Astrocyte of the cerebellum (primary cell): ENCODE data around the gene TIFAB.

Experiments used
- DNase-seq: peaks from one replicate; pipeline ENCODE4 v3.0.0-alpha.2; 2011; ENCODE audit warnings: low read depth
- H3K4me3 ChIP-seq: 2 replicates; pipeline ENCODE4 v1.5.1; 2011; ENCODE audit warnings: mild to moderate bottlenecking, low read depth, low read length, moderate library complexity
- in situ Hi-C: cut with HindIII; loops from 2 replicates; pipeline ENCODE4 v1.10.0; 2017; ENCODE audit warnings: low sequenced_read_pairs
- TF ChIP-seq, protein P1 (sequence below): IDR thresholded peaks from 2 replicates; pipeline ENCODE4 v1.5.1; 2012; ENCODE audit warnings: low read length, low read depth, moderate library complexity, mild to moderate bottlenecking; ENCODE audit errors: missing control alignments

The TIFAB gene

DNA sequence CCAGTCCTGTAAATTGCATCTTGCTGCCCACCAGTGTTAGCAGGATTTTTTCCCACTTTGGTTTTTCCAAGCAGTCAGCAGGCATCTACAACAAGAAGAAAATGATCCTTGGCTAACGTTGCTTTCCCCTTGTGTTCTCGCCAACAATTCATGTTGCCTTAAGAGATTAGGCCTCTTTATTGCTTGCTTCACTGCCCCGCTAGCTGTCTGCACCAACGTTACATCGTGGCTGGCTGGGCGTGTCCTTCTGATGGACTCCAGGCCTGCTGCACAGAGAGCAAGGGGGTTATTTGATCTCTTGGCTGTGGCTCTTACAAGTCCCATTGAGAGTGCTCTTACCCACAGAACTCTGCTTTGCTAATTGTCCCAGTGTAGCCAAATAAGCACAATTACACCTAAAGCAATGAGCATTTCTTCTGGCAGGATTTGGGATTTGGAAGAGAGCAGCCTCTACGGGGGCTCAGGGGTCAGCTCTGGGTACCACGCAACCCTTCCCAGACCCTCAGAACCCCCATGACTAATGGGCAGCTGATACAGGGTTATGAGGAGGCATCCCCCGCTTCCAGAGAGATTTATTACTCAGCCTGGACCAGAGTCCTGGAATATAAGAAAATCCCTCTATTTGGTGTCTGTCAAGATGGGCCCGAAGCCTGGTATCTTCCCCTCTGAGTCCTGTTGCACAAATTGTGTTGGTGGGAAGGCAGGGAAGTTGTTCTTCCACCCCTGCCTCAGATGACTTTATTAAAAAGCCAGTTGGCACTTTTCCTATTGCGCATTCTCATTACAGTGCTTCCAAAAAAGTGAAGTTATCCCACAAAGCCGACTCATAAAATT is 22.6 kb downstream of the TIFAB start:
- H3K4me3 ChIP-seq, result no peak overlapping the region
- DNase-seq, result no peak
- TF ChIP-seq, protein P1, sequence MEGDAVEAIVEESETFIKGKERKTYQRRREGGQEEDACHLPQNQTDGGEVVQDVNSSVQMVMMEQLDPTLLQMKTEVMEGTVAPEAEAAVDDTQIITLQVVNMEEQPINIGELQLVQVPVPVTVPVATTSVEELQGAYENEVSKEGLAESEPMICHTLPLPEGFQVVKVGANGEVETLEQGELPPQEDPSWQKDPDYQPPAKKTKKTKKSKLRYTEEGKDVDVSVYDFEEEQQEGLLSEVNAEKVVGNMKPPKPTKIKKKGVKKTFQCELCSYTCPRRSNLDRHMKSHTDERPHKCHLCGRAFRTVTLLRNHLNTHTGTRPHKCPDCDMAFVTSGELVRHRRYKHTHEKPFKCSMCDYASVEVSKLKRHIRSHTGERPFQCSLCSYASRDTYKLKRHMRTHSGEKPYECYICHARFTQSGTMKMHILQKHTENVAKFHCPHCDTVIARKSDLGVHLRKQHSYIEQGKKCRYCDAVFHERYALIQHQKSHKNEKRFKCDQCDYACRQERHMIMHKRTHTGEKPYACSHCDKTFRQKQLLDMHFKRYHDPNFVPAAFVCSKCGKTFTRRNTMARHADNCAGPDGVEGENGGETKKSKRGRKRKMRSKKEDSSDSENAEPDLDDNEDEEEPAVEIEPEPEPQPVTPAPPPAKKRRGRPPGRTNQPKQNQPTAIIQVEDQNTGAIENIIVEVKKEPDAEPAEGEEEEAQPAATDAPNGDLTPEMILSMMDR, result no peak
- in situ Hi-C loops, result no loop called here

- H3K4me3 ChIP-seq, result no peak overlapping the region
- TF ChIP-seq, protein P1, result no peak
- in situ Hi-C loops, result no loop called here
- no peak for DNase-seq
These were observed 23.6 kb downstream of the TIFAB start for GRCh38 chr5:135428586-135428985.

DNA sequence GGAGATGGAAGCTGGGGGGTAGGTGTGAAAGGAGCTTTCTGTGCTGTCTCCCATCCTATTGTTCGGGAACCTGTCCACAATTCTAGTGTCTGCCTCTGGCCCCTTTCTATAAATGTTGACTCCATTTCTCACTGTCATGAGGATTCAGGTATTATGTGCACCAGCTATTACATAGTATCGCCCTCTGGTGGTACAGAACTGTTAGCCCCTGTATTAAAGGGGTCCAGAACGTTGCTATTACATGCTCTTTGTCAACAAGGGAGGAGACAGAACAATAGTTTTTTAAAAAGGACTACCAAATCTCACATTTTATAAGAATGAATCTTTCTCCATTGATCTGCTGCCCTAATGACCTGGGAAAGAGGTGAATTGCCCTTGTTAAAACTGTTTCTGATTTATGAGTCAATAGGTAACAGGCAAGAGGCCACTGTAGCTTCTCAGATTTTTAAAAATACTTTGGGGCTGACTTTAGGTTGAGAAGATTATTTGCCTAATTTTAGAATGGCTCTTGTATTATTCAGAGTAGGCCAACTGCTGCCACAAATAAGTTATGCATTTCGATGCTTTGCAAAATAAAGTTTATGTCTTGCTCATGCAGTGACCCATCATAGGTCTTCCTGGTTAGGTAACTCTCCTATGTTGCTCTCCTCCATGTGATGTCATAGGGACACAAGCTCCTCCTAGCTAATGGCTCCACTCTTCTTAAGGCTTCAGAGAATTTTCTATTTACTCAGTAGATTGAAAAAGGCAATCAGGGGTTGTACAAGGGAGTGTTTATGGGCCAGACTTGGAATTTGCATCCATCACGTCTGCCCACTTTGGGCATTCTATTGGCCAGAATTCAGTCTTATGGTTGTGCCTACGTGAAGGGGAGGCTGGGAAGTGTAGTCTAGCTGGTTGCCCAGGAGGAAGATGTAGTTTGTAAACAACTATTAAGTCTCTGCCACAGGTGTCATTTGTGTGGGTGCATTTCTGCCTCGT is 25.8 kb downstream of the TIFAB start:
- TF ChIP-seq, protein P1, result peak; percentile 78
- DNase-seq, result no peak
- no peak overlapping the region for H3K4me3 ChIP-seq
- in situ Hi-C loops, result no loop called here

- TF ChIP-seq, protein P1, result no peak
- in situ Hi-C loops, result no loop called here
- no peak overlapping the region for H3K4me3 ChIP-seq
- DNase-seq, result no peak
These were observed 26.5 kb downstream of the TIFAB start for GRCh38 chr5:135425641-135426040.

DNA sequence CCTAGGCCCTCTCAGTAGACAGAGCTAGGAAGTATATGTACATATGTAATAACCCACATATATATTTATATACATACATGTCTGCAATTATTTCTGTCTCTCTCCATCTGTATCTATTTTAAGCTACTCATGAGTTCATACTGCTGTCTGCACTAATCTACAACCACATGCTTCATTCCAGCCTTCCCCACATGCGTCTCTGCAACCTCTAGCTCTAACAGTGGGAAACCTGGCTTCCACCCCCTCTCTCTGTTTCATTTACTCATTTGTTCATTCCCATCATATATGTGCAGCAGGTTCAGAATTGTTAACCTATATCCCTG is 28.3 kb downstream of the TIFAB start:
- no peak overlapping the region for H3K4me3 ChIP-seq
- DNase-seq, result no peak
- in situ Hi-C loops, result no loop called here
- TF ChIP-seq, protein P1, result no peak

DNA sequence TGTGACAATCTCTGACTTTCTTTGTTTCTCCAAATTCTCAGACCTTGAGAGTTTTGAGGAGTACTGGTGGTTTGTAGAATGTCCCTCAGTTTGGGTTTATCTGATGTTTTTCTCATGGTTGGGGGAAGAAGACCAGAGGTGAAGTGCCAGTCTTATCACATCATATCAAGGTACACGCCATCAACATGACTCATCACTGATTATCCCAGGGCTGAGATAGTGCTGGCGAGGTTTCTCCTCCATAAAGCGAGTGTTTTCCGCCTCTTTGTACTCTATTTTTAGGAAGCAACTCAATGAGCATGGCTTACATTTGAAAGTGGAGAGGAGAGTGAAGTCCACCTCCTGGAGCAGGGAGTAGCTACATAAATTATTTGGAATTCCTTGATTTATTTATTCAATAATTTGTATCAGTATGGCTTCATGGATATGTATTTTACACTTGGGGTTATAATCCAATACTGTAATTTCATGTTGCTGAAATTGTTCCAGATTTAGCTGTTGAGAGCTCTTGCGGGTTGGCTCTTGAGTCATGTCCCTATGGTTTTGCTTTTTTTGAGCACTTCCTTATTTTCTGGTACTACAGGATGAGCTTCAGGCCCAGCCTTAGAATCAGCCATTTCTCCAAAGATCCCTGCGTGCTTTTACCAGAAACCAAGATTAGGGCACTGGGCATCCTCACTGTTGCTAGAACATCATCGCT is 28.9 kb downstream of the TIFAB start:
- in situ Hi-C loops, result no loop called here
- TF ChIP-seq, protein P1, result no peak
- DNase-seq, result no peak
- no peak overlapping the region for H3K4me3 ChIP-seq
